ENCODE measurements around the gene SMIM38. TPM values are rescaled to one million over a fixed set of nuclear protein-coding genes. Genes with fewer than 3 reads are reported as not detected.

Gene SMIM38
- total and polyA plus RNA-seq, 2 of the 4 experiments (the other 2 are of a cell fraction) = under 0.01 to 0.05 TPM

DNA sequence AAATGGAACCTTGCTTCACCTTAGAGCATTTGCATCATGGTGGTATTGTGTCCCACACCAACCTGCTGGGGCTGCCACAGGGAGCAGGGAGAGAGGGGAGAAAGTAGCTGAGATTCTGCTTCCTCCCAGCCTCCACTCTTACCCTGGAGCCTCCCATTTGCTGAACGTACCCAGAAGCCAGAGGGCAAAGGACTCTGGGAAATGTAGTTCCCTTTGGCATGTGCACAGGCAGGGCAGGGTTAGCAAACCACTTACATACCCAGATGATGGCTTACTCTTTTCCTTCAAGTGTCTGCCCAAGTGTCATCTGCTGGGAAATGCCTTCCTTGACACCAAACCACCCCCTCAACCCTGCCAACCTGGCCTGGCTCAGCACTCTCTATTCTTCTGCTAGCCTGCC, 16.9 kb downstream of the SMIM38 start:
- H3K56ac ChIP-seq (ENCODE audit: extremely low read depth, insufficient read depth, low read length) = no peak overlapping the region
- peak overlapping the region; percentile 86; the same call in 1 of the 2 replicates for H2AK5ac ChIP-seq (ENCODE audit: low read depth, low read length)
- H4K8ac ChIP-seq (ENCODE audit: low read depth in 2 of 2, low read length in 2 of 2) = peak overlapping the region; percentile 84 to 86
- peaks cover 10% of the 10 kb centered on the region for H3K9me3 ChIP-seq (ENCODE audit: control insufficient read depth, insufficient read depth, low read length)
- POLR2A ChIA-PET (ENCODE audit: unreplicated experiment) = no interaction called here
- TF ChIP-seq RFX5 (IDR thresholded peaks at IDR 0.05; ENCODE audit: low read depth, low read length) = no peak
- no peak for TF ChIP-seq NFE2L2 (IDR thresholded peaks at IDR 0.05; ENCODE audit: low read depth, low read length)
- no peak for TF ChIP-seq SMC3 (IDR thresholded peaks at IDR 0.05; ENCODE audit: low read depth, low read length)
- no peak for TF ChIP-seq CEBPB (IDR thresholded peaks at IDR 0.05; ENCODE audit: low read depth, low read length)
- no peak for TF ChIP-seq POLR2A (IDR thresholded peaks at IDR 0.05; ENCODE audit: low read depth, low read length)
- no peak for TF ChIP-seq RCOR1 (IDR thresholded peaks at IDR 0.05; ENCODE audit: insufficient replicate concordance, low read length)
- TF ChIP-seq, protein P1, sequence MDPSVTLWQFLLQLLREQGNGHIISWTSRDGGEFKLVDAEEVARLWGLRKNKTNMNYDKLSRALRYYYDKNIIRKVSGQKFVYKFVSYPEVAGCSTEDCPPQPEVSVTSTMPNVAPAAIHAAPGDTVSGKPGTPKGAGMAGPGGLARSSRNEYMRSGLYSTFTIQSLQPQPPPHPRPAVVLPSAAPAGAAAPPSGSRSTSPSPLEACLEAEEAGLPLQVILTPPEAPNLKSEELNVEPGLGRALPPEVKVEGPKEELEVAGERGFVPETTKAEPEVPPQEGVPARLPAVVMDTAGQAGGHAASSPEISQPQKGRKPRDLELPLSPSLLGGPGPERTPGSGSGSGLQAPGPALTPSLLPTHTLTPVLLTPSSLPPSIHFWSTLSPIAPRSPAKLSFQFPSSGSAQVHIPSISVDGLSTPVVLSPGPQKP (IDR thresholded peaks at IDR 0.05; ENCODE audit: borderline replicate concordance, low read depth, low read length) = no peak
- no peak for TF ChIP-seq MAFK (IDR thresholded peaks at IDR 0.05; ENCODE audit: low read depth, low read length)
- TF ChIP-seq MAZ (IDR thresholded peaks at IDR 0.05; ENCODE audit: borderline replicate concordance, low read depth, low read length) = no peak
- no peak for TF ChIP-seq CHD1 (IDR thresholded peaks at IDR 0.05; ENCODE audit: low read depth, low read length)
- TF ChIP-seq CTCF (conservative IDR thresholded peaks at IDR 0.05; ENCODE audit: low read depth, low read length) = no peak
- TF ChIP-seq, protein P2, sequence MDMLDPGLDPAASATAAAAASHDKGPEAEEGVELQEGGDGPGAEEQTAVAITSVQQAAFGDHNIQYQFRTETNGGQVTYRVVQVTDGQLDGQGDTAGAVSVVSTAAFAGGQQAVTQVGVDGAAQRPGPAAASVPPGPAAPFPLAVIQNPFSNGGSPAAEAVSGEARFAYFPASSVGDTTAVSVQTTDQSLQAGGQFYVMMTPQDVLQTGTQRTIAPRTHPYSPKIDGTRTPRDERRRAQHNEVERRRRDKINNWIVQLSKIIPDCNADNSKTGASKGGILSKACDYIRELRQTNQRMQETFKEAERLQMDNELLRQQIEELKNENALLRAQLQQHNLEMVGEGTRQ (IDR thresholded peaks at IDR 0.05; ENCODE audit: low read depth, low read length) = no peak
- TF ChIP-seq RAD21 (IDR thresholded peaks at IDR 0.05; ENCODE audit: low read length) = no peak
- no peak overlapping the region for H3K4me2 ChIP-seq (ENCODE audit: low read depth, low read length)
- DNase-seq (peak; percentile 22), ATAC-seq (ENCODE audit: low read depth) (peak; percentile 42; the same call in 1 of the 2 replicates)
- peak overlapping the region; percentile 52; the same call in 1 of the 2 replicates for H3K18ac ChIP-seq (ENCODE audit: low read depth, low read length)
- peak overlapping the region; percentile 86 for H4K5ac ChIP-seq (ENCODE audit: low read depth, low read length)
- no CpG with 5 or more reads among the region's 1 CpG for WGBS, 2 experiments (ENCODE audit: extremely low coverage in 2 of 2, insufficient read length in 1 of 2)
- H2AK9ac ChIP-seq (replicated peaks; ENCODE audit: low read depth, low read length, poor library complexity) = peak overlapping the region; percentile 65
- dilution Hi-C loops (cut with HindIII; ENCODE audit: low sequenced_read_pairs, unreplicated experiment) (no loop called here), intact Hi-C loops (cut with micrococcal nuclease) (no loop called here), in situ Hi-C loops (cut with MboI; ENCODE audit: low sequenced_read_pairs) (no loop called here)
- peak overlapping the region; percentile 58 for H3K14ac ChIP-seq (replicated peaks; ENCODE audit: low read depth, low read length)
- CTCF ChIA-PET = no interaction called here
- no peak overlapping the region for H3K9ac ChIP-seq (ENCODE audit: low read depth, low read length)
- H3K23ac ChIP-seq (ENCODE audit: low read depth, low read length) = no peak overlapping the region
- H2BK120ac ChIP-seq (ENCODE audit: low read depth, low read length) = peak overlapping the region; percentile 61
- H3K79me1 ChIP-seq (ENCODE audit: low read depth in 1 of 2, low read length in 2 of 2) = no peaks in the 10 kb centered on the region
- no peak overlapping the region for H3K27ac ChIP-seq (ENCODE audit: insufficient read depth, low read length)
- peak overlapping the region; percentile 87 for H4K91ac ChIP-seq (ENCODE audit: insufficient read depth, low read depth, low read length)
- no peak overlapping the region for H2BK5ac ChIP-seq (ENCODE audit: low read depth, low read length, poor library complexity, severe bottlenecking)
- peak overlapping the region; percentile 75 for H3K4ac ChIP-seq (ENCODE audit: low read depth, low read length)
- H2AFZ ChIP-seq (replicated peaks; ENCODE audit: low read length, poor library complexity) = peak overlapping the region; percentile 84
- no peaks in the 10 kb centered on the region for H3K27me3 ChIP-seq (ENCODE audit: control insufficient read depth, insufficient read depth, low read length)
- no peaks in the 10 kb centered on the region for H4K20me1 ChIP-seq (ENCODE audit: insufficient read depth, low read length)
- no TSS peak for BruUV-seq (replicated peaks)
- peaks cover 11% of the 10 kb centered on the region for H3K9me1 ChIP-seq (ENCODE audit: insufficient read depth, low read length)
- H2BK20ac ChIP-seq (ENCODE audit: low read depth, low read length) = peak overlapping the region; percentile 69
- H3K4me3 ChIP-seq (ENCODE audit: insufficient read depth, low read depth, low read length) = no peak overlapping the region
- H2BK15ac ChIP-seq (ENCODE audit: low read depth, low read length) = peak overlapping the region; percentile 95; the same call in 2 of the 3 replicates
- H3K4me1 ChIP-seq (ENCODE audit: control insufficient read depth, insufficient read depth, low read length) = peaks cover 20% of the 10 kb centered on the region
- no peaks in the 10 kb centered on the region for H3K36me3 ChIP-seq (ENCODE audit: control insufficient read depth, insufficient read depth, low read length)

Measured in IMR-90 (cell line).